ENCODE measurements around the gene PWWP2B. TPM values are rescaled to one million over a fixed set of nuclear protein-coding genes. Genes with fewer than 3 reads are reported as not detected.

The PWWP2B gene
- total and polyA plus RNA-seq, 2 of the 13 experiments (the other 11 are each of a cell fraction or from before 2014, with no cell fraction given), result 2.3 to 4.7 TPM

- TF ChIP-seq RARA (CRISPR knock-in tag; IDR thresholded peaks at IDR 0.05) (peak; percentile 27), RNF2 (conservative IDR thresholded peaks at IDR 0.05; ENCODE audit: low read depth) (no peak), KDM2A (CRISPR knock-in tag; IDR thresholded peaks at IDR 0.05; ENCODE audit: borderline replicate concordance, low read depth) (peak; percentile 33; the same call in 1 of the 2 replicates), CCDC6 (CRISPR knock-in tag; IDR thresholded peaks at IDR 0.05) (0 out of 2 replicates have a peak, but pooled peaks have one; percentile 45), ZNF788 (CRISPR knock-in tag; IDR thresholded peaks at IDR 0.05; ENCODE audit: borderline replicate concordance) (no peak; the same call in 1 of the 2 replicates), RXRA (CRISPR knock-in tag; IDR thresholded peaks at IDR 0.05) (peak; percentile 37; the same call in 1 of the 2 replicates), THRA (CRISPR knock-in tag; IDR thresholded peaks at IDR 0.05; ENCODE audit: borderline replicate concordance) (peak; percentile 36; the same call in 1 of the 2 replicates), MIXL1 (CRISPR knock-in tag; IDR thresholded peaks at IDR 0.05) (no peak), NCOA2 (CRISPR knock-in tag; IDR thresholded peaks at IDR 0.05) (0 out of 2 replicates have a peak, but pooled peaks have one; percentile 15), LCORL (IDR thresholded peaks at IDR 0.05) (no peak), LCORL (CRISPR knock-in tag; IDR thresholded peaks at IDR 0.05) (peak; percentile 82), RBFOX2 (IDR thresholded peaks at IDR 0.05; ENCODE audit: low read depth, low read length) (peak; percentile 35; the same call in 1 of the 2 replicates), HES4 (CRISPR knock-in tag; IDR thresholded peaks at IDR 0.05; ENCODE audit: borderline replicate concordance) (no peak), HNF4A (CRISPR knock-in tag; IDR thresholded peaks at IDR 0.05) (peak; percentile 19; the same call in 1 of the 2 replicates), FOXP4 (CRISPR knock-in tag; IDR thresholded peaks at IDR 0.05) (peak; percentile 27; the same call in 1 of the 2 replicates), BHLHE40 (IDR thresholded peaks at IDR 0.05; ENCODE audit: low read length) (no peak), MEF2D (CRISPR knock-in tag; IDR thresholded peaks at IDR 0.05) (peak; percentile 98), TAF15 (IDR thresholded peaks at IDR 0.05; ENCODE audit: low read depth, low read length, poor library complexity, severe bottlenecking) (peak; percentile 29), HNF1B (CRISPR knock-in tag; IDR thresholded peaks at IDR 0.05) (peak; percentile 46; the same call in 1 of the 2 replicates), ZNF124 (CRISPR knock-in tag; IDR thresholded peaks at IDR 0.05) (0 out of 2 replicates have a peak, but pooled peaks have one; percentile 26), ZNF264 (CRISPR knock-in tag; IDR thresholded peaks at IDR 0.05) (0 out of 2 replicates have a peak, but pooled peaks have one; percentile 22), SALL1 (CRISPR knock-in tag; IDR thresholded peaks at IDR 0.05) (peak; percentile 41), ZFY (CRISPR knock-in tag; IDR thresholded peaks at IDR 0.05) (peak; percentile 79)
Observed at GRCh38 chr10:132420981-132421846, 24.2 kb downstream of the PWWP2B start (continued).
